Transverse colon (tissue), 4 donors: ENCODE data around the gene EIF2S2. TPM values are rescaled to one million over a fixed set of nuclear protein-coding genes. Genes with fewer than 3 reads are reported as not detected.

ENCODE experiments used
- DNase-seq: peaks from one replicate; pipeline ENCODE4 v3.0.0-alpha.2; 2019
- H3K27ac ChIP-seq, 4 donors: fragments of 200-600 bp; sonication (generic); 2 replicates each; pipeline ENCODE4 v1.5.1; 2016 to 2018; ENCODE audit warnings: inconsistent platforms in 4 of 4
- H3K27me3 ChIP-seq: fragments of 200-600 bp; sonication (generic); 2 replicates; pipeline ENCODE4 v1.5.1; 2017; ENCODE audit warnings: inconsistent platforms
- H3K36me3 ChIP-seq, 4 donors: fragments of 200-600 bp; sonication (generic); 2 replicates each; pipeline ENCODE4 v1.5.1; 2017 to 2019; ENCODE audit warnings: inconsistent platforms in 4 of 4
- H3K4me1 ChIP-seq, 4 donors: fragments of 200-600 bp; sonication (generic); 2 replicates each; pipeline ENCODE4 v1.5.1; 2017 to 2020; ENCODE audit warnings: inconsistent platforms in 4 of 4
- H3K4me3 ChIP-seq, 4 donors: fragments of 200-600 bp; sonication (generic); 1 replicate in 1 of 4; 2 replicates in 3 of 4; pipeline versions ENCODE4 v1.5.1 to v1.6.1; 2017 to 2019; ENCODE audit warnings: inconsistent platforms in 4 of 4
- H3K9me3 ChIP-seq, 2 donors: fragments of 200-600 bp; sonication (generic); 2 replicates each; pipeline ENCODE4 v1.5.1; 2017 to 2019; ENCODE audit warnings: inconsistent platforms in 2 of 2
- CTCF ChIP-seq, 5 experiments: fragments of 200-600 bp in 3 of 5; fragments of 450-650 bp in 2 of 5; sonication (generic) in 3 of 5; IDR thresholded peaks; 1 replicate in 2 of 5; 2 replicates in 3 of 5; pipeline ENCODE4 v1.5.1; 2016 to 2017; ENCODE audit warnings: antibody characterized with exemption in 5 of 5, inconsistent platforms in 3 of 5, mild to moderate bottlenecking in 2 of 5, moderate library complexity in 1 of 5
- EP300 ChIP-seq: sonication (generic); formaldehyde crosslinking; IDR thresholded peaks from one replicate; pipeline ENCODE4 v1.6.1; 2017; ENCODE audit warnings: antibody characterized with exemption, low read depth
- POLR2A ChIP-seq: fragments of 450-650 bp; IDR thresholded peaks from one replicate; pipeline ENCODE4 v1.6.1; 2016; ENCODE audit warnings: antibody characterized with exemption, mild to moderate bottlenecking, moderate library complexity
- POLR2AphosphoS5 ChIP-seq, 3 donors: sonication (generic); formaldehyde crosslinking; IDR thresholded peaks; one replicate each; pipeline ENCODE4 v1.6.1; 2016; ENCODE audit warnings: antibody characterized with exemption in 3 of 3
- WGBS, 2 donors: methylation state at CpG; one replicate each; pipeline ENCODE4 v1.1.5; 2018; ENCODE audit warnings: low coverage in 1 of 2; 5-methylcytosine and 5-hydroxymethylcytosine counted together
- in situ Hi-C, 4 donors: fragments of 200-750 bp; cut with MboI; loops; one replicate each; pipeline versions ENCODE4 v1.15.0 to v1.15.1; 2017; ENCODE audit warnings: low sequenced_read_pairs in 3 of 4, low pct_ligation_motif_present in 1 of 4, low pct_unique_long_range_greater_than_20kb in 1 of 4
- intact Hi-C: fragments of 100-400 bp; cut with DNase I; formaldehyde crosslinking; loops from one replicate; pipeline ENCODE4 v1.15.1; 2023; ENCODE audit warnings: low total_unique reads
- total RNA-seq, 4 donors: library from RNA; depleted of rRNA; stranded (reverse); fragments of >200 nt; gene quantifications; one replicate each; pipeline ENCODE4 v1.1.0, GENCODE V29; 2016

The EIF2S2 gene
- total RNA-seq, 4 donors from 2014 or later = 15.3 to 42.1 (median 23.9) TPM

- intact Hi-C loops (no loop called here), in situ Hi-C loops (loop anchor here (25.0 kb wide), 2 partner anchors 118 to 193 kb away; no protein-coding TSS in a partner anchor)
- Histone ChIP-seq H3K27ac (no peak overlapping the region), H3K4me3 (no peak overlapping the region), H3K36me3 (no peaks in the 10 kb centered on the region), H3K4me1 (peaks cover 0 to 23% (median 3%) of the 10 kb centered on the region in 4 donors), H3K9me3 (no peaks in the 10 kb centered on the region), H3K27me3 (no peaks in the 10 kb centered on the region)
- 78 to 100% methylated on average over 1 of the region's 1 CpG for WGBS, 2 donors
- no peak for DNase-seq
- TF ChIP-seq CTCF (IDR thresholded peaks at IDR 0.05) (no peak), POLR2A (no peak), POLR2AphosphoS5 (IDR thresholded peaks at IDR 0.05) (no peak), EP300 (no peak)
Observed at GRCh38 chr20:34055290-34055689, 56.8 kb downstream of the EIF2S2 start.

DNA sequence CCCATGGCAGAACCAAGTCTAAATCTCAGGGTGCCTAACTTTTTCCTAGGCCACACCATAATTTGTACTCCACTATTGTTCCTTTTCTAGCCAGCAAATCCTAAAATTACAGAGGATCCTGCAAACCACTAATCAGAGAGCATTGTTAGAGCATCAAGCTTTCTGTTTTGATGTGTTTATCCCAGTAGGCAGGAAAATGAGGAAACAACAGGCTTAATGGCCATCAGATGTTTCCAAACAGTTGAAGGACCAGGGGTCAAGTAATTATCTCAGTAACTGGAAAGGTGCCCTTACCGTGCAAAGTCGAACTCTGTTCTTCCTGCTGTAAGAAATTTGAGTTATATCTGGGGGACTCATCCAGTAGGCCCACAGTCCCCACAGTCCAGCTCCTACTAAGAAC is 59.6 kb downstream of the EIF2S2 start:
- in situ Hi-C loops = loop anchor here (25.0 kb wide), 2 partner anchors 115 to 190 kb away; no protein-coding TSS in a partner anchor
- Histone ChIP-seq H3K36me3 (no peaks in the 10 kb centered on the region), H3K4me3 (no peak overlapping the region), H3K27me3 (no peaks in the 10 kb centered on the region), H3K27ac (no peak overlapping the region), H3K4me1 (peaks cover 0 to 30% (median 3%) of the 10 kb centered on the region in 4 donors), H3K9me3 (no peaks in the 10 kb centered on the region)
- WGBS, 2 donors = 25 to 28% methylated on average over 2 of the region's 2 CpGs
- intact Hi-C loops = no loop called here
- TF ChIP-seq POLR2AphosphoS5 (IDR thresholded peaks at IDR 0.05) = no peak
- TF ChIP-seq POLR2A = no peak
- TF ChIP-seq EP300 = no peak
- TF ChIP-seq CTCF (IDR thresholded peaks at IDR 0.05) = no peak
- no peak for DNase-seq

- H3K4me1 ChIP-seq = peaks cover 8 to 36% (median 12%) of the 10 kb centered on the region in 4 donors
Observed at GRCh38 chr20:34049897-34050695, 61.9 kb downstream of the EIF2S2 start.

More at GRCh38 chr20:34049897-34050695, 61.9 kb downstream of the EIF2S2 start:
- Histone ChIP-seq H3K36me3 (no peaks in the 10 kb centered on the region), H3K27ac (no peak overlapping the region), H3K27me3 (no peaks in the 10 kb centered on the region), H3K9me3 (no peaks in the 10 kb centered on the region), H3K4me3 (no peak overlapping the region)
- intact Hi-C loops (no loop called here), in situ Hi-C loops (loop anchor here (25.0 kb wide), 2 partner anchors 113 to 188 kb away; no protein-coding TSS in a partner anchor)
- no peak for DNase-seq
- WGBS, 2 donors = 87 to 90% methylated on average over 2 to 4 of the region's 4 CpGs
- no peak for TF ChIP-seq EP300
- no peak for TF ChIP-seq POLR2AphosphoS5 (IDR thresholded peaks at IDR 0.05)
- no peak for TF ChIP-seq CTCF (IDR thresholded peaks at IDR 0.05)
- no peak for TF ChIP-seq POLR2A
